Right atrium auricular region (tissue), 2 donors: ENCODE data around the gene OR13J1. TPM values are rescaled to one million over a fixed set of nuclear protein-coding genes. Genes with fewer than 3 reads are reported as not detected.

Experiments used
- DNase-seq: peaks from one replicate; pipeline ENCODE4 v3.0.0-alpha.2; 2019; ENCODE audit warnings: low spot score
- H3K27ac ChIP-seq, 2 donors: fragments of 200-600 bp; sonication (generic); 1 replicate in 1 of 2; 2 replicates in 1 of 2; pipeline ENCODE4 v1.5.1; 2016 to 2019
- H3K27me3 ChIP-seq, 2 donors: fragments of 200-600 bp; sonication (generic); one replicate each; pipeline versions ENCODE4 v1.5.1 to v1.6.0; 2017 to 2019
- H3K36me3 ChIP-seq: fragments of 200-600 bp; sonication (generic); one replicate; pipeline ENCODE4 v1.5.1; 2016
- H3K4me1 ChIP-seq, 2 donors: fragments of 200-600 bp; sonication (generic); one replicate each; pipeline versions ENCODE4 v1.5.1 to v1.6.0; 2017 to 2019
- H3K4me3 ChIP-seq, 2 donors: fragments of 200-600 bp; sonication (generic); 1 replicate in 1 of 2; 2 replicates in 1 of 2; pipeline ENCODE4 v1.5.1; 2017 to 2019; ENCODE audit warnings: mild to moderate bottlenecking in 1 of 2, moderate library complexity in 1 of 2
- H3K9me3 ChIP-seq, 2 donors: fragments of 200-600 bp; sonication (generic); one replicate each; pipeline ENCODE4 v1.5.1; 2019
- total RNA-seq, 2 donors: library from RNA; depleted of rRNA; stranded (reverse); fragments of >200 nt; gene quantifications; one replicate each; pipeline ENCODE4 v1.1.0, GENCODE V29; 2016
- TF ChIP-seq, protein P1 (sequence below), 2 donors: fragments of 200-600 bp; sonication (generic); IDR thresholded peaks; one replicate each; pipeline ENCODE4 v1.5.1; 2019; ENCODE audit warnings: antibody characterized with exemption in 2 of 2

The OR13J1 gene
- total RNA-seq, 2 donors from 2014 or later, result not detected

DNA sequence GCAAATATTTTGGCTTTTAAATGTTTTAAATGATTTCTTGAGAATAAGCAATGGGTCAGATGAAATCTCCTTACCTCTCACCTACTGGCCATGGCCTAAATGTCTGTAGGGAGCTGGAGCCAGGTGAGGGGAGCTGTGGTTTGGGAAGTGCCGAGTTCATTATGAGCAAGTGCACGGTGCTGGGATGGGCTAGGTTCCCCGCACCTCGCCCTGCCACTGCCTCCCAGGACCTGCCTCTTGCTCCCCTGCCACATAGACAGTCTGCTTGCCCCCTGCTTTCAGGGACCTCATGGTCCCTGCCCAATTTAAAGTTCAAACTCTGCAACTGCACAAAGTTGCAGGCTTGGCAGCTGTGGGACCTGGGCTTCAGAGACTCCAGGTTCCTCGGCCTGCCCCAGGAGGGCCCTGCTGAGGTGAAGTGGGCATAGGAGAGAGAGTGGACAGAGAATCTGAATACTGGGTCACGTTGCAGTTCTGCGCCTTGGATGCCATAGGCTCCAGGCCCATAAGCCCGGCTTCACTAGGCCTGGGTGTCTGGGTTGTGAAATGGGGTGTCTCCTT lies 5.4 kb downstream of the OR13J1 start:
- DNase-seq, result no peak
- no peaks in the 10 kb centered on the region for H3K4me1 ChIP-seq
- no peak overlapping the region for H3K4me3 ChIP-seq
- no peaks in the 10 kb centered on the region for H3K9me3 ChIP-seq
- H3K27ac ChIP-seq, result no peak overlapping the region
- H3K36me3 ChIP-seq, result no peaks in the 10 kb centered on the region
- TF ChIP-seq, protein P1, sequence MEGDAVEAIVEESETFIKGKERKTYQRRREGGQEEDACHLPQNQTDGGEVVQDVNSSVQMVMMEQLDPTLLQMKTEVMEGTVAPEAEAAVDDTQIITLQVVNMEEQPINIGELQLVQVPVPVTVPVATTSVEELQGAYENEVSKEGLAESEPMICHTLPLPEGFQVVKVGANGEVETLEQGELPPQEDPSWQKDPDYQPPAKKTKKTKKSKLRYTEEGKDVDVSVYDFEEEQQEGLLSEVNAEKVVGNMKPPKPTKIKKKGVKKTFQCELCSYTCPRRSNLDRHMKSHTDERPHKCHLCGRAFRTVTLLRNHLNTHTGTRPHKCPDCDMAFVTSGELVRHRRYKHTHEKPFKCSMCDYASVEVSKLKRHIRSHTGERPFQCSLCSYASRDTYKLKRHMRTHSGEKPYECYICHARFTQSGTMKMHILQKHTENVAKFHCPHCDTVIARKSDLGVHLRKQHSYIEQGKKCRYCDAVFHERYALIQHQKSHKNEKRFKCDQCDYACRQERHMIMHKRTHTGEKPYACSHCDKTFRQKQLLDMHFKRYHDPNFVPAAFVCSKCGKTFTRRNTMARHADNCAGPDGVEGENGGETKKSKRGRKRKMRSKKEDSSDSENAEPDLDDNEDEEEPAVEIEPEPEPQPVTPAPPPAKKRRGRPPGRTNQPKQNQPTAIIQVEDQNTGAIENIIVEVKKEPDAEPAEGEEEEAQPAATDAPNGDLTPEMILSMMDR (IDR thresholded peaks at IDR 0.05), result no peak
- no peaks in the 10 kb centered on the region for H3K27me3 ChIP-seq

DNA sequence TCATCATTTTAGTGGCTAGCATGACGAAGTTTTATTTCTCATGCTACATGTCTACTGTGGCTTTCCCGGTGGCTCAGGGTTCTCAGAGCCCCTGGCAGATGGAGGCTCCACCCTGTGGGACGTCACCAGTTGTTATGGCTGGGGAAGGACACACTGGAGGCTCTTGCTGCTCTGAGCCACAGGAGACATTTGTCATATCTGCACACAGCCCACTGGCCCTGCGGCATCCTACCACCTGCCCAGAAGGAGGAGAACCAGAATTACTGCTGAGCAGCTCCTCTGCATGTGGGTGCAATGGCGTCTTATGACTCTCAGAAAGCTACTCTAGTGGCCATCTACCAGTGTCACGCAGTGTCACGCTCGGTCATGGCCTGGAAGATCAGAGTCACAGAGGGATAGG lies 6.6 kb downstream of the OR13J1 start:
- H3K36me3 ChIP-seq, result no peaks in the 10 kb centered on the region
- H3K4me3 ChIP-seq, result no peak overlapping the region
- H3K4me1 ChIP-seq, result peaks cover 0 to 5% of the 10 kb centered on the region in 2 donors
- TF ChIP-seq, protein P1 (IDR thresholded peaks at IDR 0.05), result no peak
- no peaks in the 10 kb centered on the region for H3K9me3 ChIP-seq
- H3K27ac ChIP-seq, result no peak overlapping the region
- no peaks in the 10 kb centered on the region for H3K27me3 ChIP-seq
- no peak for DNase-seq

DNA sequence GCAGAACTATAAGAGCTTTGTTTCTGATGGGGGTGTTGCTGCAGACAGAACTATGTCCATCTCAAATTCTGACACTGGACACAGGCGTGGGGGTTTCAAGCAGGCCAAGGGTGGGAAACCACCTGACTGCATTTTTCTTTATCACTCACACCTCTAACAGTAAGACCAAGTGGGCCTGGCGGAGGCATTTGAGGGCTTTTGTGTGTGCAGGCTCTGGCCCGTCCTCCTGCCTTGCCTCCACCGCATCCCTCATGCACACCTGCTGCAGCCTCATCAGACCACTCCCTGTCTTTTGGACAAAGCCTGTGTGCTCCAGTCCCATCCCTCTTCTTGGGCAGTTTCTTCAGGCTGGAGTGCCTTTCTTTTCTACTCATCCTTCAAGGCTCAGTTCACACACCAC lies 7.9 kb downstream of the OR13J1 start:
- Histone ChIP-seq H3K36me3 (no peaks in the 10 kb centered on the region), H3K4me3 (no peak overlapping the region), H3K27me3 (no peaks in the 10 kb centered on the region), H3K4me1 (peaks cover 0 to 5% of the 10 kb centered on the region in 2 donors), H3K27ac (no peak overlapping the region), H3K9me3 (no peaks in the 10 kb centered on the region)
- DNase-seq, result no peak
- TF ChIP-seq, protein P1 (IDR thresholded peaks at IDR 0.05), result no peak

GRCh38 chr9:35861161-35861897 lies 8.9 kb downstream of the OR13J1 start:
- no peaks in the 10 kb centered on the region for H3K27me3 ChIP-seq
- no peak for DNase-seq

GRCh38 chr9:35859990-35860339 lies 10.2 kb downstream of the OR13J1 start:
- peak; percentile 42 for DNase-seq
- no peak overlapping the region for H3K27ac ChIP-seq
- no peaks in the 10 kb centered on the region for H3K36me3 ChIP-seq
- TF ChIP-seq, protein P1 (IDR thresholded peaks at IDR 0.05), result no peak
- H3K27me3 ChIP-seq, result no peaks in the 10 kb centered on the region
- H3K9me3 ChIP-seq, result no peaks in the 10 kb centered on the region
- H3K4me1 ChIP-seq, result peaks cover 0 to 5% of the 10 kb centered on the region in 2 donors
- H3K4me3 ChIP-seq, result no peak overlapping the region

More at GRCh38 chr9:35861161-35861897, 8.9 kb downstream of the OR13J1 start:
- Histone ChIP-seq H3K27ac (no peak overlapping the region), H3K36me3 (no peaks in the 10 kb centered on the region), H3K9me3 (no peaks in the 10 kb centered on the region), H3K4me3 (no peak overlapping the region), H3K4me1 (peaks cover 0 to 5% of the 10 kb centered on the region in 2 donors)
- TF ChIP-seq, protein P1 (IDR thresholded peaks at IDR 0.05), result no peak
